Vagina (tissue), 2 donors: ENCODE data around the gene GGA3. TPM values are rescaled to one million over a fixed set of nuclear protein-coding genes. Genes with fewer than 3 reads are reported as not detected.
A peak's percentile ranks its signal among the peaks of the same experiment; 100 is the strongest.

Source experiments
- DNase-seq, 2 donors: peaks; one replicate each; pipeline ENCODE4 v3.0.0-alpha.2; 2017; ENCODE audit errors: extremely low spot score in 2 of 2
- H3K27ac ChIP-seq: fragments of 200-600 bp; sonication (generic); one replicate; pipeline ENCODE4 v1.5.1; 2019
- H3K27me3 ChIP-seq: fragments of 200-600 bp; sonication (generic); one replicate; pipeline ENCODE4 v1.5.1; 2019
- H3K36me3 ChIP-seq, 2 donors: fragments of 200-600 bp; sonication (generic); one replicate each; pipeline ENCODE4 v1.5.1; 2017 to 2019
- H3K4me1 ChIP-seq: fragments of 200-600 bp; sonication (generic); one replicate; pipeline ENCODE4 v1.5.1; 2019
- H3K4me3 ChIP-seq, 2 donors: fragments of 200-600 bp; sonication (generic); 1 replicate in 1 of 2; 2 replicates in 1 of 2; pipeline ENCODE4 v1.5.1; 2016 to 2019
- H3K9me3 ChIP-seq: fragments of 200-600 bp; sonication (generic); one replicate; pipeline ENCODE4 v1.5.1; 2019
- POLR2A ChIP-seq, 2 donors: fragments of 450-650 bp; IDR thresholded peaks; one replicate each; pipeline ENCODE4 v1.6.1; 2017; ENCODE audit warnings: antibody characterized with exemption in 2 of 2, mild to moderate bottlenecking in 2 of 2, moderate library complexity in 2 of 2
- POLR2AphosphoS5 ChIP-seq, 2 donors: sonication (generic); formaldehyde crosslinking; IDR thresholded peaks; one replicate each; pipeline ENCODE4 v1.9.0; 2017; ENCODE audit warnings: antibody characterized with exemption in 2 of 2, mild to moderate bottlenecking in 2 of 2, low read depth in 1 of 2; ENCODE audit not compliant: insufficient read depth in 1 of 2
- intact Hi-C: fragments of 100-400 bp; cut with DNase I; formaldehyde crosslinking; loops from one replicate; pipeline ENCODE4 v1.15.1; 2023
- total RNA-seq: library from RNA; depleted of rRNA; stranded (reverse); fragments of >200 nt; gene quantifications from one replicate; pipeline ENCODE4 v1.2.3, GENCODE V29; 2016
- TF ChIP-seq, protein P1 (sequence below), 3 experiments: fragments of 450-650 bp in 2 of 3; fragments of 200-600 bp in 1 of 3; sonication (generic) in 1 of 3; IDR thresholded peaks; one replicate each; pipeline ENCODE4 v1.5.1; 2017 to 2019; ENCODE audit warnings: antibody characterized with exemption in 3 of 3, mild to moderate bottlenecking in 2 of 3, moderate library complexity in 2 of 3

GGA3 gene
- total RNA-seq, 1 donor from 2014 or later, result 36.8 TPM

DNA sequence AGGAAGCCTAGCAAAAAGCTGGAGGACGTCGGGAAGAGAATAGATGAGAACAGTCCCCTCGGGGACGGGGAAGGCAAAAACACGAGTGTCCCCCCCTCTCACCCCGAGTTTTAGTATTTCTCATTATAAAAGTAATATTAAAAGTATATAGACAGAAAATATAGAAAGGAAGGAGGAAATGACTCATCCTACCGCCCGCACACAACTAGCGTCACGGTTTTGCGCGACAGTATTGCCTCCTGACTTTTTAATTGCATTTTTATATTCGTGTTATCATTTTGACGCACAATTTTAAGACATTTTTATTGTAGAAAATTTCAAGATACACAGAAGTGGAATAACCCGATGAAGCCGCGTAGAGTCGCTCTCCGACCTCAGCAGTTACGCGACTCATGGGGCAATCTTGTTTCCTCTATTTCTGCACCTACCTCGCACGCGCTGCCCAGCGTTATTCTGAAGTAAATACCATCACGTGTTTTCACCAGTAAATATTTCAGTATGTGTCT lies 28.5 kb upstream of the GGA3 start:
- Histone ChIP-seq H3K27me3 (no peaks in the 10 kb centered on the region), H3K27ac (peak overlapping the region; percentile 83), H3K4me1 (peaks cover 7% of the 10 kb centered on the region), H3K9me3 (no peaks in the 10 kb centered on the region), H3K36me3 (no peaks in the 10 kb centered on the region), H3K4me3 (peak overlapping the region; percentile 58 to 70)
- intact Hi-C loops, result no loop called here
- DNase-seq, result no peak
- TF ChIP-seq POLR2A (IDR thresholded peaks at IDR 0.05) (no peak), POLR2AphosphoS5 (IDR thresholded peaks at IDR 0.05; ENCODE audit: insufficient read depth in 1 of 2, low read depth in 1 of 2) (no peak)
- TF ChIP-seq, protein P1, sequence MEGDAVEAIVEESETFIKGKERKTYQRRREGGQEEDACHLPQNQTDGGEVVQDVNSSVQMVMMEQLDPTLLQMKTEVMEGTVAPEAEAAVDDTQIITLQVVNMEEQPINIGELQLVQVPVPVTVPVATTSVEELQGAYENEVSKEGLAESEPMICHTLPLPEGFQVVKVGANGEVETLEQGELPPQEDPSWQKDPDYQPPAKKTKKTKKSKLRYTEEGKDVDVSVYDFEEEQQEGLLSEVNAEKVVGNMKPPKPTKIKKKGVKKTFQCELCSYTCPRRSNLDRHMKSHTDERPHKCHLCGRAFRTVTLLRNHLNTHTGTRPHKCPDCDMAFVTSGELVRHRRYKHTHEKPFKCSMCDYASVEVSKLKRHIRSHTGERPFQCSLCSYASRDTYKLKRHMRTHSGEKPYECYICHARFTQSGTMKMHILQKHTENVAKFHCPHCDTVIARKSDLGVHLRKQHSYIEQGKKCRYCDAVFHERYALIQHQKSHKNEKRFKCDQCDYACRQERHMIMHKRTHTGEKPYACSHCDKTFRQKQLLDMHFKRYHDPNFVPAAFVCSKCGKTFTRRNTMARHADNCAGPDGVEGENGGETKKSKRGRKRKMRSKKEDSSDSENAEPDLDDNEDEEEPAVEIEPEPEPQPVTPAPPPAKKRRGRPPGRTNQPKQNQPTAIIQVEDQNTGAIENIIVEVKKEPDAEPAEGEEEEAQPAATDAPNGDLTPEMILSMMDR (IDR thresholded peaks at IDR 0.05), result no peak

DNA sequence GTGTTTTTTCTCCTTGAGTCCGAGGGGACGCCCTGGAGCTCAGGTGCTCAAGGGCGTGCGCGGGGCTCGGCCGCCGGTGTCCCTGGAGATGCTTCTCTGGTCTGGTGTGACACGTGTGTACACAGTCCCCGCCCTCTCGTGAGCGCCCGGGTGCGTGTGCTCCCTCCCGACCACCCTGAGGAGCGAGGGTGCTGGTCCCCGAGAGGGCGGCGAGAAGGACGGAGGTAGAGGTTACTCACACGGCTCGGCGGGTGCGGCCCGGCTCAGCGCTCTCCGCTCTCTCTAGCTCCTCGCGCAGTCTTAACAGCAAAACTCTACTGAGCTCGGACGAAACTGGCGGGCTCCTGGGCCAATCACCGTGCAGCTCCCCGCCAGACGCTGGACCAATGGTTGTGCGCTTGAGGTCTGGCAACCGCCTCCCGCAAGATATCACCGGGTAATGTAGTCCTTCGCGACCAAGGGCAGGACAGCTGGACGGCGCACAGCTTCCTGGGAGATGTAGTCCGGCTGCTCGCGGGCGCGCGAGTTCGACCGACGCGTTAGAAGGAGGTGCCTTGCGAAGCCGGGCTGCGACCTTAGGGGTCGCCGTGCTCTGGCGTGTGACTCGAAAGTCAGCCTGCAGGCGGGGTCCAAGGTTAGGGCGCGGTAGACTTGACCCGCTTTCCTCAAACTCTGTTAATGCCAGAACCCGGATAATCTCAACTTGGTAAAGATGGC lies 27.9 kb upstream of the GGA3 start, which contains the start of gene SLC25A19:
Gene SLC25A19, minus strand, starts transcription at position 319 of the 717 bp plus-strand sequence. CDS start 2,669 bp downstream, outside the sequence.
- TF ChIP-seq POLR2AphosphoS5 (IDR thresholded peaks at IDR 0.05; ENCODE audit: insufficient read depth in 1 of 2, low read depth in 1 of 2) (peak; percentile 91 to 96), POLR2A (IDR thresholded peaks at IDR 0.05) (peak in 1 of 2 donors; percentile 92)
- TF ChIP-seq, protein P1 (IDR thresholded peaks at IDR 0.05), result no peak
- DNase-seq, result peak; percentile 99
- Histone ChIP-seq H3K4me3 (peak within 1 kb of the TSS; percentile 58 to 70), H3K27me3 (no peaks in the 10 kb centered on the region), H3K4me1 (peaks cover 7% of the 10 kb centered on the region), H3K36me3 (no peaks in the 10 kb centered on the region), H3K9me3 (no peaks in the 10 kb centered on the region), H3K27ac (peak within 1 kb of the TSS; percentile 83)
- intact Hi-C loops, result no loop called here

DNA sequence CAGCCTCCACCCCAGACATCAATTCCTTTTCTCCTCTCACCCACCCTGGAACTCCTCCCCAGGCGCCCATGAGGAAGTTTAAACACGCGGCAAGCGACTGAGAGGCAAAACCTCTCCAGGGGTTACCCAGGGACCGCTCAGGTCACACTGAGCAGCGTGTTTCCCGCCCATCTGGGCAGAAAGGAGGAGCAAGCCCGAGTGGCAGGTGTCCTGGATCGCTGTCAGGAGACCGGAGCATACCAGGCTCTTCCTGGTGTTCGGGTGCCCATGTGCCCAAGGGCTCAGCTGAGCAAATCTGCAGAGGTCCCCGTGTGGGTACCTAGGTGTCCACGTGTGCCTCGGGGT lies 27.3 kb upstream of the GGA3 start:
- no peak for DNase-seq
- TF ChIP-seq POLR2AphosphoS5 (IDR thresholded peaks at IDR 0.05; ENCODE audit: insufficient read depth in 1 of 2, low read depth in 1 of 2) (no peak), POLR2A (IDR thresholded peaks at IDR 0.05) (no peak)
- TF ChIP-seq, protein P1 (IDR thresholded peaks at IDR 0.05), result no peak
- intact Hi-C loops, result no loop called here

DNA sequence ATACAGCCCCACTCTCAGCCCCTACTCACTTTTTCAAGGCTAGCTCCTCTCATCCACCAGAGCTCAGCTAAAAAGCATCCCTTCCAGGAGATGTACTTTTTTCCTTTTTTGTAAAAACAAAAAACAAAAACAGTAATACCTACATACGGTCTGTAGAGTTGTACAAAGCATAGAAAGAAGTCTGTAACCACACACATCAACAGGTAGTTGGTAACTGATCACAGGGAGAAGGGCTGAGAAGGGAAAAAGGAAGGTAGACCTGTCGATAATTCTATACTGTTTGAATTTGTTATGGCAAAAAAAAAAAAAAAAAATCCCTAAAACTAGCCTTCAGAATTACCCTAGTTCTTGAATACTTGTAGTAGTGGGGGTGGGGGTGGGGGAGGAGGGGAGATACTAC lies 27.0 kb upstream of the GGA3 start:
- TF ChIP-seq POLR2A (IDR thresholded peaks at IDR 0.05), result no peak
- TF ChIP-seq POLR2AphosphoS5 (IDR thresholded peaks at IDR 0.05; ENCODE audit: insufficient read depth in 1 of 2, low read depth in 1 of 2), result no peak
- TF ChIP-seq, protein P1 (IDR thresholded peaks at IDR 0.05), result no peak
- DNase-seq, result no peak
- Histone ChIP-seq H3K27me3 (no peaks in the 10 kb centered on the region), H3K4me1 (peaks cover 7% of the 10 kb centered on the region), H3K4me3 (peak overlapping the region; percentile 58 to 70), H3K36me3 (no peaks in the 10 kb centered on the region), H3K9me3 (no peaks in the 10 kb centered on the region), H3K27ac (peak overlapping the region; percentile 83)
- intact Hi-C loops, result no loop called here

More for the DNA sequence above, 27.3 kb upstream of the GGA3 start:
- Histone ChIP-seq H3K36me3 (no peaks in the 10 kb centered on the region), H3K4me3 (peak overlapping the region; percentile 58 to 70), H3K27ac (peak overlapping the region; percentile 83), H3K4me1 (peaks cover 7% of the 10 kb centered on the region), H3K9me3 (no peaks in the 10 kb centered on the region), H3K27me3 (no peaks in the 10 kb centered on the region)

DNA sequence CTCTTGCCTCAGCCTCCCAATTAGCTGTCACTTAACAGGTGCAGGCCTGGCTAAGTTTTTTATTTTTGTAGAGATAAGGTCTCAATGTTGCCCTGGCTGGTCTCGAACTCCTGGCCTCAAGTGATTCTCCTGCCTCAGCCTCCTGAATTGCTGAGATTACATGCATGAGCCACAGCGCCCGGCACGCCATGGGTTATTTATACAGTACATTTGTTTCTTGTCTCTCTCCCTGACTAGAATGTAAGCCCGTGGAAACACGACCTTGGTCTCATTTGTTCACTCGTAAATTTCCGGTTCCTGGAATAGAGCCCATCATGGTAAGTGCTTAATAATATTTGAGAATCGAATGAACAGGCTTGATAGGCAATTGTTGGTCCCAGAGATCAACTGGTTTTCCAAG lies 25.8 kb upstream of the GGA3 start:
- no peaks in the 10 kb centered on the region for H3K36me3 ChIP-seq
- DNase-seq, result no peak
- peaks cover 7% of the 10 kb centered on the region for H3K4me1 ChIP-seq
- TF ChIP-seq, protein P1 (IDR thresholded peaks at IDR 0.05), result no peak
- TF ChIP-seq POLR2A (IDR thresholded peaks at IDR 0.05) (no peak), POLR2AphosphoS5 (IDR thresholded peaks at IDR 0.05; ENCODE audit: insufficient read depth in 1 of 2, low read depth in 1 of 2) (no peak)
- no peak overlapping the region for H3K27ac ChIP-seq
- no peaks in the 10 kb centered on the region for H3K27me3 ChIP-seq
- H3K9me3 ChIP-seq, result no peaks in the 10 kb centered on the region
- no peak overlapping the region for H3K4me3 ChIP-seq
- intact Hi-C loops, result no loop called here
